HCEC 1CT (cell line): Measurements from ENCODE around the gene SEMA5B.

Source experiments
- DNase-seq: peaks from one replicate; pipeline ENCODE4 v3.0.0-alpha.2; 2017

The SEMA5B gene

DNA sequence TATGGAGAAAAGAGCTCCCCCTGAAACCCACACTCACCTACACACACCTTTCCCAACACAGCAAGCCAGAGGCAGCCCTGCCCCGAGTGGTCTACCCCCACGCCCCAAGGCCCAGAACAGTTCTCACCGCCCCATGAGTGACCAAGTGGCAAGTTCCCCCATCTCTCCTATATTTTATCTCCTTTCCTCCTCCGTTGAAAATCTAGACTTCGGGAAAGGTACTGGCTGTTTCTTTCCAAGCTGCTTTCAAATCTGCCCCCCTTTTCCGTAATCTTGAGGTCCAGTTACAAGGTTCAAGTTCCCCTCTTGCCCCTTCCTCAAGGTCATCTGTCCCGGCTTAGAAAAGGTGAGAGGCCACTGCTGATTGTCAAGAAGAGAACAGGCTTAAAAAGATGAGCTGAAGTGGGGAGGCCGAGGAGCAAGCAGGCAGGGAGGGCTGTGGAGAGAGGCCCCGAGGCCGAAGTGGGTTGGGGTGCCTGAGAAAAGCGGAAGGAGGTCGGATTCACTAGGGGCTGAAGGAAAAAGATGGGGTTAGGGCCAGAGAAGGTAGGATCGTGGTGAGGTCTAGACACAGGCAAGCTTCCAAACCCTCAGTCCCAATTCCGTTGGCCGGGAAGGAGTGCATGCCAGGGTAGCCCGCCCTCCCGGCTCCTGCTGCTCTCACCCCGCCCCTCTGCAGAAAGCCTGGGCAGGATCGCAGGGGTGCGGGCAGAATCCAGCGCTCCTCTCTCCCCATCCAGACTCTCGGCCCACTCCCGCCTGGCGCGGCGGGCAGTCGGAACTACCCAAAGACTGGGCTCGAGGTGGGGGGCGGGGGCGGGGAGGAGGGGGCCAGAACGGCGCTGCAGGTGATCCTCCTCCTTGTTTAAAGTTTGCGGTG is 1.7 kb downstream of the SEMA5B start:
- DNase-seq, result no peak

DNA sequence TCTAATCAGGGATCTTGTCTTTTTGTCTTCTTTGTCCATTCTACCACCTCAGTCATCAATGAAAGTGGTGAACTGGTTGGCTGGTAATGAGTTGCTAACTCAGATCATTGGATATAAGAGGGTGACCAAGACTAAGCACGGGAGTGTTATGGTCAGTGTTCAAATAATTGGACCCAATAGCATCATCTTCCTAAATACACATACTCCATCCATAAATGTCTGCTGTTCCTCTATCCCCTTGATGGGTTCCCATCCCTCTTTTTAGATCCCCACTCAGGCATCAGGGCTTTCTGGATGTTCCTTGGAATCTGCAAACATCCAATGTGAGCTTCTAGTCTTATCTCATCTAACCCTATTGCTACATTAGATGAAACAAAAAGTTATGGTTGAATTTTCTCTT is 3.5 kb downstream of the SEMA5B start:
- DNase-seq, result no peak

DNA sequence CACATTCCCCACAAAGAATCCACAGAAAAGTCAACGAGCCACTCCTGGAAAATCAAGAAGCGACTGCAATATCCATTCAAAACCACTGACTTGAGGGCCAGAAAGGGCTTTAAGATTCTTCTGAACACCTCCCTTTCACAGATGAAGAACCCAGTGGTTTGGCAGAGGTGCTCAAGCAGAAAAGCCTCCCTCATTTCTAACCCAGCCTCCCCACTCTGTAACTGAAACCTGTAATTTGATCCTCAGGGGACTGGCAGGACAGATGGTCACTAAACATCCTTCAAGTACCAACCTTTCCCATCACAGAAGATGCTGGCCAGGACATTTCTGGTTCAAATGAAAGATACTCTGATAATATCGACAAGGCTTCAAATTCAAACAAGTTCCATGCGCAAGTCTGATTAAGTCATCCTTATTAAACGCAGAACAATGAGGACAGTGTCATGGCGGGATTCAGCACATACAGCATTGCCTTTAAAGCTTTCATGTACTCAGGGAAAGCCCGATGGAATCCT is 5.5 kb downstream of the SEMA5B start:
- DNase-seq, result no peak

DNA sequence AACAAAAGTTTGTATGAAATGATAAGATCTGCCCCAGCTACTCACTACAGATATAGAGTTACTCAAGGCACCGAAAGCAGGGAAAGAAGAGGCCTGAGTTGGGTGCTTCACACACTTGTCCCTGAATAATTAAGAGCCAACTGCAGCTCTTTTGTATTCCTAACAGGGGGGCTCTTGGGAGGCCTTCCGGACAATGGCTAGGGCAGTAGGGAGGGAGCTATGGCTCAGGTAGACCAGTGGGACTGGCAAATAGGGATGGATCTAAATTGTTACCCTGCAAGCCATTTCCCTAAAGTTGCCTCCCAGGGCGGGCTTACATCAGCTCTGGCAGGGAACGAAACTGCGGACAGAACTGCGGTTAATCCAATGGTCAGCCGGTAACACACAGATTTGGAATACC is 6.2 kb downstream of the SEMA5B start:
- DNase-seq, result no peak

DNA sequence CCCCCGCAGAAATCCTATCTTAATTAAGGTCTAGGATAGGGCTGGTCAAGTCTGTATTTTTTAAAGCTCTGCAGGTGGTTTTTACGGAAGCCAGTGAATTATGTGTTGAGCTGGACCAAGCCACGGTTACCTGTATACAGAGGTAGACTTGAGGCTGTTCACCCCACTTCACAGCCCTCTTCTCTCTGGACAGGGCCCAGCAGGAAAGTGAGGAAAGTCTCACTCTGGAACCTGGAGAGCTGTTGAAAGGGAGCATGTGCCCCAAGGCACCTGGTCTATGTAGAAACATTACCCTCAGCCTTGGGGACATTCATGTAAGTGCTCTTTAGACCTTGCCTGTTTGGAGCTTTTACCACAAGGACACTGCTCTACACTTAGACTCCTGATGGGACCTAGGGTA is 6.9 kb downstream of the SEMA5B start:
- DNase-seq, result no peak

- DNase-seq, result no peak
Observed at GRCh38 chr3:123019591-123019990, 8.0 kb downstream of the SEMA5B start.

- no peak for DNase-seq
Observed at GRCh38 chr3:123019161-123019560, 8.4 kb downstream of the SEMA5B start.

DNA sequence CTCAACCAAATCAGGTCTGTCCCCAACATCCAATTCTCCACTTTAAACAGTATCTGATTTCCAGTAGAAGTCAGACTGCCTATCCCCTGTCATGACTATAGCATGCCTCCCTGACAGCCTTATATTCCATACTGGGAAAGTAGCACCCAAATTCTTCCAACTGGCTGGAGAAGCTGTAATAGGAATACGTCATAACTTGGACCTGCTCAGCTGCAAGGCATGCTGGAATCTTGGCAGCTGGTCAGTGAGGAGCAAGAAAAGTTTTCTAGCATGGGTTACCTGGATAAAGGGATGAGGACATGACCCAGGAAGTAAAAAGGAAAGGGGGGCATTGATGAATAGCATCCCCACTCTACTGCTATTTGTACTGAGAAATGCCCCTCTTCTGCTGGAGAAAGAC is 8.9 kb downstream of the SEMA5B start:
- DNase-seq, result no peak

DNA sequence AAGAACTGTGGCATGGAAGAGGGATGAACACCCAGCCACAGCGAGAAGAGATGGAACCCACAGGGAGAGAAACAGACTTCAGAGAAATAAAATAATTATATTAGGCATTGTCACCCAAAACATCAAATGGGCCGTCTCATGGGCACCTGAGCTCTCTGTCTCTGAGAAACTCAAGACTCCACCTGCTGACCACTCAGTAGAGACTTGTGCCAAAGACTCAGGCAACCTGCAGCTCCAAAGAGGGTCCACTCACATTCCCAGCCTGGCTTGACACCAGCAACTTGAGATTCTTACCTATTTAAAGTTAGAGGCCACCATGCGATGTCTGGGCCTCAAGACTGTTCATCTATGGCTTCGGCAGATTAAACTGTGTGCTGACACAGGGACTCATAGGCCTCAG is 12.0 kb downstream of the SEMA5B start:
- no peak for DNase-seq

DNA sequence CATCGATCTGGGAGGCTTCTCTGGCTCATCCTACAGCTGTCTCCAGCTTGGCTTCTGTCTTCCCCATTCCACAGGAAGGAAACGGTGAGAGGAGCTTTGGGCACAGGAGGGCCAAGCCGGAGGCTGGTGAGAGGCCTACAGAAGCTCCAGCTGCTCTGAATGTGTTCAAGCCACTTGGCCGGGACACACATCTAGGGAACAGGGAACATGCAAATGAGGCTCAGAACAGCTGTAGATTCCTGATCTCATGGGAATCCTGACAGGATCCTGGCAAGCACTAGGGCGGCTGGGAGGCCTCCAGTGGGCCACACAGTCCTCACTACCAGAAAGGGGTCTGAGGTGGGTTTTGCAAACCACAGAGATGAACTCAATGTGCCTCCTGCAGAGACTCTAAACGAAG is 13.7 kb downstream of the SEMA5B start:
- DNase-seq, result no peak

DNA sequence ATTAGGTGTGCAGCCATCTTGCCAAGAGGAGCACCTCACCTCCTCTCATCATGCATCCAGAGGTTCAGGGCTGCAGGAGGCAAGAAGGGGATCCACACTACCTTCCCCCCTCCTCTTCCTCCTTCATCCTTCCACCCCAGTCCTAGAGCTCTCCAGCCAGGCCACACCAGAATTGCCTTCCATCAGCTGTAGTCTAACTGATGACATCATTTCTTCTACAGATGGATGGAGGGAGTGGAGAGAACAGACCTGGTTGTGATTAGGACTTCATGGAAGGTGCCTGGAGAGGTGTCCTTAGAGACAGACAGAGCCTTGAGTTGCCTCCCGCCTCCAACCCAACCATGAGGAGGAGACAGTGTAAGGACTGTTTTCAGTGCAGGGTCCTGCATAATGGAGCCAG is 14.9 kb downstream of the SEMA5B start:
- DNase-seq, result no peak

GRCh38 chr3:123011447-123011846 is 16.1 kb downstream of the SEMA5B start:
- no peak for DNase-seq

- DNase-seq, result no peak
Observed at GRCh38 chr3:123008840-123009239, 18.7 kb downstream of the SEMA5B start.

GRCh38 chr3:123006609-123007008 is 21.0 kb downstream of the SEMA5B start:
- DNase-seq, result no peak

GRCh38 chr3:123005291-123005690 is 22.3 kb downstream of the SEMA5B start:
- no peak for DNase-seq

DNA sequence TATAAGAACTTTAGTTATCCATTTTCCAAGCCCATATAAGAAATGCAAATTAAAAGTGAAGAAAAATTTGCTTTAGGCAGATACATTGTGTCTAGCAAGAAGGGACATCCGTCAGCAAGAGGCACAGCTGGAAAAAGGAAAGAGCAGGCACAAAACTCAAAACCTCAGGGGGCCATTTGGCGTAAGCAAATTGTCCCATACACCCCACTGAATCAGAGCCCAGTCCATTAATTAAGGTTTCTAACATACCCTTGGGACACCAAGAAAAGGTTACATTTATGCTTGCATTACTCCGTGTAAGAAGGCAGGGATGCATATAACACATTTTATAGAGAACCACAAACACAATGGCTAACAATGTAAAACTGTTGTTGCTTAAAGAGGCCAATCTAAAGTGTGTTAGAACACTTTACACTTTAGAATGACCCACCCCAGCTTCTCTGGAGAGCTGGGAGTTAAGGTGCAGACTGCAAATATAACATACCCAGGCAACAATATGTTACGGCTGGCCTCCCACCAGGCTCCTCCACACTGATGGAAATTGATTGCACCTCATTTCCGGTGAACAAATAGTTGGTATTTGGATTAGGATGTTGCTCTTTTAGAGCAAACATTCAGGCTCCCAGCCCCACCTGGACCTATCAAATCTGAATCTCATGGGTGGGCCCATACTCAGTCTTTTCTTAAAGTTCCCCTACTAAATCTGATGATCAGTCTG is 23.2 kb downstream of the SEMA5B start:
- DNase-seq, result no peak

GRCh38 chr3:123002749-123003497 is 24.6 kb downstream of the SEMA5B start:
- DNase-seq, result no peak

GRCh38 chr3:123002100-123002748 is 25.3 kb downstream of the SEMA5B start:
- DNase-seq, result no peak

- no peak for DNase-seq
Observed at GRCh38 chr3:122998856-122999255, 28.7 kb downstream of the SEMA5B start.

- no peak for DNase-seq
Observed at GRCh38 chr3:122998206-122998605, 29.4 kb downstream of the SEMA5B start.

GRCh38 chr3:122996038-122996580 is 31.5 kb downstream of the SEMA5B start:
- DNase-seq, result no peak

DNA sequence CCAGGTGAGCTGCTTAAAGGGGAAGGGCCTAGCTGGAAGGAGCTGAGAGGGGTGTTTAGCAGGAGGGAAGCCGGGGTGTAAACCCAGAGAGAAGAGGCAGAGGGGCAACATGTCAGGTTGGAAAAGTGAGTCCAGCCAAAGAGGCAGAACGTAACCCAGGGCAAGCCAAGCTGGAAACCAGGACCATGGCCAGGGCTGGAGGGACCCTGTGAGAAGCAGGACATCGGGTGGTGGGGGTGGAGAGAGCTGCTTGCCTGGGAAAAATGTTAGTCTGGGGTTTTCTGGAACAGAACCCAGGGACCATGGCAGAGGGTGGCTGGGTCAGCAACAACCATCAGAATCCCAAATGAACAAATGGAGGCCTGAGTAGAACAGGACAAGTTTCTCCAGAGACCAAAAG is 32.6 kb downstream of the SEMA5B start:
- DNase-seq, result no peak
